ENCODE data around the gene UNC119. TPM values are rescaled to one million over a fixed set of nuclear protein-coding genes. Genes with fewer than 3 reads are reported as not detected.

UNC119 gene
- total RNA-seq, 1 donor from 2014 or later: 61.4 TPM

DNA sequence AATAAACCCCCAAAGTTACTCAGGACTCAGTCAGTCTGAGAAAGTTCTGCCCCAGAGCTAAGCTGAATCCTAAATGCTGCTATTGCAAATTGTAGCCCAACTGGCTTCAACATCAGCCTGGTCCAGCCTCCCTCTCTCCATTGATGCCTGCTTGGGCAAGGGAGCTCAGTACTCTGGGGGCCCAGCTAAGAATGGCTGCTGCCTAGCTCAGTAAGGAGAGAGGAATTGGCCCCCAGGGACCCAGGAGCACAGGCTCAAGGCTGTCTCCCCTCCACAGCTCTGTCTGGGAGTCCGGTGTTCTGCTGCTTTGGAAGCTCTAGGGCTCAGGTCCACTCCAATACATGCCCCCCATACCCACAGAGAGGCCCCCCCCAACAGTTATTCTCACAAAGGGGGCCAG is 1.6 kb downstream of the UNC119 start:
- H3K9me3 ChIP-seq (ENCODE audit: low read depth): no peaks in the 10 kb centered on the region
- H3K79me2 ChIP-seq (ENCODE audit: low read depth): peaks cover 10% of the 10 kb centered on the region
- H3K9ac ChIP-seq: no peak overlapping the region
- TF ChIP-seq EZH2 (IDR thresholded peaks at IDR 0.05) (no peak), EZH2phosphoT487 (IDR thresholded peaks at IDR 0.05) (no peak)
- TF ChIP-seq, protein P1, sequence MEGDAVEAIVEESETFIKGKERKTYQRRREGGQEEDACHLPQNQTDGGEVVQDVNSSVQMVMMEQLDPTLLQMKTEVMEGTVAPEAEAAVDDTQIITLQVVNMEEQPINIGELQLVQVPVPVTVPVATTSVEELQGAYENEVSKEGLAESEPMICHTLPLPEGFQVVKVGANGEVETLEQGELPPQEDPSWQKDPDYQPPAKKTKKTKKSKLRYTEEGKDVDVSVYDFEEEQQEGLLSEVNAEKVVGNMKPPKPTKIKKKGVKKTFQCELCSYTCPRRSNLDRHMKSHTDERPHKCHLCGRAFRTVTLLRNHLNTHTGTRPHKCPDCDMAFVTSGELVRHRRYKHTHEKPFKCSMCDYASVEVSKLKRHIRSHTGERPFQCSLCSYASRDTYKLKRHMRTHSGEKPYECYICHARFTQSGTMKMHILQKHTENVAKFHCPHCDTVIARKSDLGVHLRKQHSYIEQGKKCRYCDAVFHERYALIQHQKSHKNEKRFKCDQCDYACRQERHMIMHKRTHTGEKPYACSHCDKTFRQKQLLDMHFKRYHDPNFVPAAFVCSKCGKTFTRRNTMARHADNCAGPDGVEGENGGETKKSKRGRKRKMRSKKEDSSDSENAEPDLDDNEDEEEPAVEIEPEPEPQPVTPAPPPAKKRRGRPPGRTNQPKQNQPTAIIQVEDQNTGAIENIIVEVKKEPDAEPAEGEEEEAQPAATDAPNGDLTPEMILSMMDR (IDR thresholded peaks at IDR 0.05): no peak
- peaks cover 25% of the 10 kb centered on the region for H3F3A ChIP-seq (ENCODE audit: low read depth)
- H3K36me3 Mint-ChIP-seq: peaks cover 16% of the 10 kb centered on the region
- H3K27ac Mint-ChIP-seq: no peak overlapping the region
- H4K20me1 ChIP-seq (ENCODE audit: low read depth): peaks cover 43% of the 10 kb centered on the region
- H3K4me3 ChIP-seq: no peak overlapping the region
- H3K27me3 ChIP-seq: no peaks in the 10 kb centered on the region
- H3K36me3 ChIP-seq: no peaks in the 10 kb centered on the region
- H3K27me3 Mint-ChIP-seq (ENCODE audit: insufficient read depth, low read depth): peaks cover 3% of the 10 kb centered on the region
- peak overlapping the region; percentile 83 for H3K4me2 ChIP-seq
- H3K4me1 ChIP-seq: peaks cover 40% of the 10 kb centered on the region
- DNase-seq (ENCODE audit: low spot score): no peak
- peak overlapping the region; percentile 97 for H3K4me3 Mint-ChIP-seq
- no peaks in the 10 kb centered on the region for H3K9me3 Mint-ChIP-seq
- H3K4me1 Mint-ChIP-seq: peaks cover 41% of the 10 kb centered on the region
- H2AFZ ChIP-seq (replicated peaks): no peak overlapping the region
- no peak overlapping the region for H3K27ac ChIP-seq

DNA sequence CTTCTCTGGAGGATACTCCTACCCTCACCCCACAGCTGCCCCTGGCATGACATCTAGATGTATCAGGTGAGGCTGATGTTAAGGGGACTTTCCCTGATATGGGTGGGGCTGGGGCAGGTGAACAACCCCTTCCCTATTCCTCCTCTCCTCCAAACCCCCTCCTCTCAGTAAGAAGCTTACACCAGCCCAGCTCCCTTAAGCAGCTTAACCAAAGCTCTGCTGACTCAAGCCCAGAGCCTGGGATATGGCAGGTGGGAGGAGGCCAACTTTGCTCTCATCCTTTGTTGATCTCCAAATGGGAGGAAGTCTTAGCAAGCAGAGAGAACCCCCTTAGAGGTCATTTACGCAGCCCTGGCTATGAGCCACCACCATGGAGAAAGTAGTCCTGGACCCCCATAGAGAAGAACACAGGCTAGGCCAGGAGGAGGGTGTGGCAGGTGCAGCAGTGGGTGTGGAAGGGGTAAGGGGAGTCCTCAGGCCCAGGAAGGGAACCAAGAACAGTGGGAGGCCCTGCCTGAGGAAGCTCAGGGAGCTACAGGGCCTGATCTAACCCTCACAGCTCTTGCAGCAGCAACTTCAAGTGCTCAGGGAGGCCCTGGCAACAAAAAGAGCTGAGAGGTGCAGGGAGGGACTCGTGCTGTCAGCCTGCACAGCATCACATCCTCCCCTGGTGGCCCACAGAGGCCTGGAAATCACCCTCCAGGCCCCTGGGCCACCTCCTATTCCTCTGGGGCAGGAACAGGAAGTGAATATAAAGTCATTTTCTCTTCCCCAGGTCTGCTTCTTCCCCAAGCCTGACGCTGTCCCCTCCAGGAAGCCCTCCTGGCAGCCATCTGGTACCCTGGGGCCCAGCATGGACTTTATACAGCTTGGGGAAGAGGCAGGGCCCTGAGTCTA is 2.9 kb downstream of the UNC119 start:
- H3K27me3 Mint-ChIP-seq (ENCODE audit: insufficient read depth, low read depth): peaks cover 2% of the 10 kb centered on the region
- no peaks in the 10 kb centered on the region for H3K9me3 Mint-ChIP-seq
- H3K9me3 ChIP-seq (ENCODE audit: low read depth): no peaks in the 10 kb centered on the region
- H3K4me2 ChIP-seq: peak overlapping the region; percentile 83
- H3K27ac ChIP-seq: peak overlapping the region; percentile 33
- peaks cover 25% of the 10 kb centered on the region for H3F3A ChIP-seq (ENCODE audit: low read depth)
- H4K20me1 ChIP-seq (ENCODE audit: low read depth): peaks cover 43% of the 10 kb centered on the region
- peak overlapping the region; percentile 27 for H3K4me3 Mint-ChIP-seq
- peaks cover 41% of the 10 kb centered on the region for H3K4me1 ChIP-seq
- peaks cover 10% of the 10 kb centered on the region for H3K79me2 ChIP-seq (ENCODE audit: low read depth)
- H3K9ac ChIP-seq: no peak overlapping the region
- peak; percentile 85 for DNase-seq (ENCODE audit: low spot score)
- no peak overlapping the region for H3K4me3 ChIP-seq
- H3K36me3 ChIP-seq: no peaks in the 10 kb centered on the region
- no peaks in the 10 kb centered on the region for H3K27me3 ChIP-seq
- no peak for TF ChIP-seq EZH2 (IDR thresholded peaks at IDR 0.05)
- H2AFZ ChIP-seq (replicated peaks): no peak overlapping the region
- peaks cover 9% of the 10 kb centered on the region for H3K36me3 Mint-ChIP-seq
- no peak overlapping the region for H3K27ac Mint-ChIP-seq
- H3K4me1 Mint-ChIP-seq: peaks cover 44% of the 10 kb centered on the region

DNA sequence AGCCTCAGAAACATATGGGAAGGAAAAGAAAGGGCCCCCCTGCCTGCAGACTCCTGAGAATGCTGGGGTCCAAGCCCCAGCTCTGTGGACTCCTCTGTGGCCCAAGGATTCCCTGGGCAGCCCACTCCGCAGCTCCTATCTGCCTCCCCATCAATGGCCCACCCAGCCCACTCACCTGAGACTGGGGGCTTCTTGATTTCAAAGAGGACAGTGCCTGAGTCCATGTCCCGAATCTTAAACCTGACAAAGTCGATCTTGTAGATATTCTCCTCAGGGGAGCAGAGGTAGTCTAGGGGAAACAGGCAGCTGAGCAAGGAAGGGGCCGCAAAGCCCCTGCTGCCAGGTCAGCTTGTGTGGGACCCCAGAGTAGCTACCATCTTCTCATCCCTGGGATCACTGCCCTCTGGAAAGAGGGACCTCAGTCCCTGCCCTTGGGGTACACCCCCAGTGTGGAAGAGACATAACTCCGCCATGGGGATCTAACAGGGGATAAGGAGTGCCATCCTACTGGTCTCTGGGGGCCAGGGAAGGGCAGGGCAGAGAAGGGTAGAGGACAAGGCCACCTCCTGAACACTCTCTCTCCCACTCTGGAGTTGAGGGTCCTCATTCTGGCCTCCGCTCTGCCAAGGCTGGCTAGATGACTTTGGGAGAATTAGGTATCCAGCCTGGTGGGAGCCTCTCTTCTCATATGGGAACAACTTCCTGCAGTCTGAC is 3.9 kb downstream of the UNC119 start:
- TF ChIP-seq EZH2phosphoT487 (IDR thresholded peaks at IDR 0.05): no peak
- peaks cover 10% of the 10 kb centered on the region for H3K79me2 ChIP-seq (ENCODE audit: low read depth)
- peaks cover 25% of the 10 kb centered on the region for H3F3A ChIP-seq (ENCODE audit: low read depth)
- Mint-ChIP-seq H3K9me3 (no peaks in the 10 kb centered on the region), H3K4me3 (peak overlapping the region; percentile 36), H3K4me1 (peaks cover 44% of the 10 kb centered on the region), H3K27me3 (ENCODE audit: insufficient read depth, low read depth) (peaks cover 2% of the 10 kb centered on the region), H3K36me3 (peaks cover 1% of the 10 kb centered on the region), H3K27ac (no peak overlapping the region)
- H3K4me1 ChIP-seq: peaks cover 47% of the 10 kb centered on the region
- H2AFZ ChIP-seq (replicated peaks): no peak overlapping the region
- H3K9me3 ChIP-seq (ENCODE audit: low read depth): no peaks in the 10 kb centered on the region
- peaks cover 43% of the 10 kb centered on the region for H4K20me1 ChIP-seq (ENCODE audit: low read depth)
- no peak overlapping the region for H3K4me3 ChIP-seq
- DNase-seq (ENCODE audit: low spot score): no peak
- H3K27ac ChIP-seq: no peak overlapping the region
- no peaks in the 10 kb centered on the region for H3K27me3 ChIP-seq
- no peak overlapping the region for H3K9ac ChIP-seq
- H3K4me2 ChIP-seq: peak overlapping the region; percentile 83
- H3K36me3 ChIP-seq: no peaks in the 10 kb centered on the region

DNA sequence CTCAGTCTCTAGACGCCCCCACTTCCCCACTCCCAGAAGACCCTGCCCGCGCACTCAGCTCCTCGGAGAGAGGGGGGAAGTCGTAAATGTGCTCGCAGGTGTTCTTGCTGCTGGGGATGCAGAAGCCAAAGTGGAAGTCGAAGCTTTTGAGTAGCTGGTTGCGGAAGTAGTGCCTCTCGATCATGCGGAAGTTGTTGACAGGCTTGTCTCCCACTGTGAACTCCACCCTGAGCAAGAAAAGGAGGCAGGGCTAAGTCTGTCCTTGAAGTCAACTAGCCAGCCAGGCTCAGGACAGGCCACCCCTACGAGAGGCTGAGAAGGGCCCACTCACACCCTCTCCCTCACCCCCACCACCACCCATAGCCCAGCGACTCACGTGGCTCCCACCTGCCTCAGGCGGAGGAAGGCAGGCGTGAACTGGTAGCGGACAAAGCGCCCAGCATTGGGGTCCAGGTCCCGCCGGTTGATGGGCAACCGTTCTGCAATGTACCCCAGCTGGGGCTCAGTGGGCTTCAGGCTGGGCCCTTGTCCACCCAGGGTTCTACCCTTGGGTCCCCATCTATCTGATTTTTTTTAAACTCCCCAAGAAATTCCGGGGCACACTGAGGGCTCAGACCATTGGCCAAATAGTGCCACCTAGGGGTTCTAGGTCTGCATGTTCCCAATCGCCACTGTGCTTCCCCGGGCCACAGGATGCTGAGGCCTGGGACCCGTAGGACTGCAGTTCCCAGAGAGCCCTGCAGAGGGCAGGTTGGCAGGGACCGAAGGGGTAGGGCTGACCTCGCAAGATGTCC is 4.6 kb downstream of the UNC119 start:
- peaks cover 10% of the 10 kb centered on the region for H3K79me2 ChIP-seq (ENCODE audit: low read depth)
- H3K4me3 ChIP-seq: no peak overlapping the region
- no peaks in the 10 kb centered on the region for H3K36me3 ChIP-seq
- no peak overlapping the region for H2AFZ ChIP-seq (replicated peaks)
- peaks cover 43% of the 10 kb centered on the region for H3K4me1 ChIP-seq
- H3F3A ChIP-seq (ENCODE audit: low read depth): peaks cover 20% of the 10 kb centered on the region
- Mint-ChIP-seq H3K27me3 (ENCODE audit: insufficient read depth, low read depth) (peaks cover 2% of the 10 kb centered on the region), H3K4me1 (peaks cover 42% of the 10 kb centered on the region), H3K9me3 (no peaks in the 10 kb centered on the region), H3K27ac (peak overlapping the region; percentile 29), H3K36me3 (no peaks in the 10 kb centered on the region), H3K4me3 (peak overlapping the region; percentile 36)
- H3K4me2 ChIP-seq: no peak overlapping the region
- no peak overlapping the region for H3K27ac ChIP-seq
- H3K27me3 ChIP-seq: no peaks in the 10 kb centered on the region
- TF ChIP-seq, protein P1 (IDR thresholded peaks at IDR 0.05): peak; percentile 94
- TF ChIP-seq EZH2phosphoT487 (IDR thresholded peaks at IDR 0.05): no peak
- H3K9me3 ChIP-seq (ENCODE audit: low read depth): no peaks in the 10 kb centered on the region
- peaks cover 43% of the 10 kb centered on the region for H4K20me1 ChIP-seq (ENCODE audit: low read depth)
- DNase-seq (ENCODE audit: low spot score): peak; percentile 85
- no peak overlapping the region for H3K9ac ChIP-seq

All from neural progenitor cell (in vitro differentiated cells).